ENCODE results near the gene WDR19. TPM values are rescaled to one million over a fixed set of nuclear protein-coding genes. Genes with fewer than 3 reads are reported as not detected.

The WDR19 gene
- total RNA-seq, 4 donors from 2014 or later: 23.1 to 57.6 (median 34.7) TPM

- Histone ChIP-seq H3K36me3 (peaks cover 0 to 65% of the 10 kb centered on the region in 2 donors), H3K4me3 (no peak overlapping the region)
- WGBS, 2 donors (ENCODE audit: low coverage in 1 of 2): 77 to 90% methylated on average over 3 to 4 of the region's 4 CpGs
Observed at GRCh38 chr4:39228377-39228776, 46.0 kb downstream of the WDR19 start.

DNA sequence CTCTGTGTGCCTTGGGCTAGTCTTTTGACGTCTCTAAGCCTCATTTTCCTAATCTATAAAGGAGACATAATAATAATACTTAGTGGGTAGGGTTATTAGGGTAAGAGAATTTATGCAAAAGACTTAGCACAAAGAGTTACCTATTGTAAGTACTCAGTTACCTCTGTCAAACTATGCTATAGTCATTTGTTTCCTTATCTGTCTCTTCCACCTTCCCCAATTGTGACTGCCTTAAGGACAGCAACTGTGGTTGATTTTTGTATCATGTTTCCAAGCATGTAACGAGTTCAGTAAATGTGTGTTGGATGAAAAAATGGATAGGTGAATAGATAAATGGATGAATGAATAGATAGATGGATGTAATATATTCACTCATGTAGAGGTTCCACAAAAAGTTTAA is 48.1 kb downstream of the WDR19 start:
- H3K27ac ChIP-seq: no peak overlapping the region
- peaks cover 0 to 73% of the 10 kb centered on the region in 2 donors for H3K36me3 ChIP-seq
- no peak for ATAC-seq
- no peak overlapping the region for H3K4me3 ChIP-seq
- WGBS, 2 donors (ENCODE audit: low coverage in 1 of 2): 81 to 83% methylated on average over 1 to 2 of the region's 2 CpGs
- H3K9me3 ChIP-seq: no peaks in the 10 kb centered on the region
- H3K4me1 ChIP-seq: no peaks in the 10 kb centered on the region
- H3K27me3 ChIP-seq: no peaks in the 10 kb centered on the region
- TF ChIP-seq POLR2A (IDR thresholded peaks at IDR 0.05) (no peak), EP300 (IDR thresholded peaks at IDR 0.05) (no peak), CTCF (IDR thresholded peaks at IDR 0.05) (no peak), POLR2AphosphoS5 (IDR thresholded peaks at IDR 0.05) (no peak)

More at GRCh38 chr4:39228377-39228776, 46.0 kb downstream of the WDR19 start:
- TF ChIP-seq POLR2A (IDR thresholded peaks at IDR 0.05) (no peak), POLR2AphosphoS5 (IDR thresholded peaks at IDR 0.05) (no peak), EP300 (IDR thresholded peaks at IDR 0.05) (no peak), CTCF (IDR thresholded peaks at IDR 0.05) (no peak)
- H3K4me1 ChIP-seq: no peaks in the 10 kb centered on the region
- H3K9me3 ChIP-seq: no peaks in the 10 kb centered on the region
- H3K27me3 ChIP-seq: no peaks in the 10 kb centered on the region
- no peak overlapping the region for H3K27ac ChIP-seq
- ATAC-seq: no peak

- H3K9me3 ChIP-seq: no peaks in the 10 kb centered on the region
- peaks cover 0 to 76% of the 10 kb centered on the region in 2 donors for H3K36me3 ChIP-seq
- 97 to 98% methylated on average over 3 of the region's 3 CpGs for WGBS, 2 donors (ENCODE audit: low coverage in 1 of 2)
- H3K27me3 ChIP-seq: no peaks in the 10 kb centered on the region
- H3K27ac ChIP-seq: no peak overlapping the region
- H3K4me3 ChIP-seq: no peak overlapping the region
- no peak for ATAC-seq
- H3K4me1 ChIP-seq: no peaks in the 10 kb centered on the region
- TF ChIP-seq POLR2A (IDR thresholded peaks at IDR 0.05) (no peak), POLR2AphosphoS5 (IDR thresholded peaks at IDR 0.05) (no peak), EP300 (IDR thresholded peaks at IDR 0.05) (no peak), CTCF (IDR thresholded peaks at IDR 0.05) (no peak)
Observed at GRCh38 chr4:39231660-39232059, 49.3 kb downstream of the WDR19 start.

DNA sequence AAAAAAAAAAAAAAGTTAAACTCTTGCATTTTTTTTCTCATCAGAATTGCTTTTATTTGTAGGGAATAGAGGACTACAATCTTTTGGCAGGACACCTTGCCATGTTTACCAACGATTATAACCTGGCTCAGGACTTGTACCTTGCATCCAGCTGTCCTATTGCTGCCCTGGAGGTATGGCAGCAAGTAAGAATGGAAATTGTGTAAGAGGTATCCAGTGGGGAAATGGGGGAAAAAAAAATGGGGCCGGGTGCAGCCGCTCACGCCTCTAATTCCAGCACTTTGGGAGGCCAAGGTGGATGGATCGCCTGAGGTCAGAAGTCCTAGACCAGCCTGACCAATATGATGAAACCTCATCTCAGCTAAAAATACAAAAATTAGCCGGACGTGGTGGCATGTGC is 49.8 kb downstream of the WDR19 start:
- no peak overlapping the region for H3K27ac ChIP-seq
- H3K4me1 ChIP-seq: no peaks in the 10 kb centered on the region
- TF ChIP-seq POLR2A (IDR thresholded peaks at IDR 0.05): no peak
- TF ChIP-seq EP300 (IDR thresholded peaks at IDR 0.05): no peak
- no peak for TF ChIP-seq CTCF (IDR thresholded peaks at IDR 0.05)
- no peak for TF ChIP-seq POLR2AphosphoS5 (IDR thresholded peaks at IDR 0.05)
- H3K36me3 ChIP-seq: peaks cover 0 to 80% of the 10 kb centered on the region in 2 donors
- WGBS, 2 donors (ENCODE audit: low coverage in 1 of 2): 82 to 89% methylated on average over 4 to 5 of the region's 7 CpGs
- H3K9me3 ChIP-seq: no peaks in the 10 kb centered on the region
- H3K27me3 ChIP-seq: no peaks in the 10 kb centered on the region
- H3K4me3 ChIP-seq: no peak overlapping the region
- ATAC-seq: no peak

DNA sequence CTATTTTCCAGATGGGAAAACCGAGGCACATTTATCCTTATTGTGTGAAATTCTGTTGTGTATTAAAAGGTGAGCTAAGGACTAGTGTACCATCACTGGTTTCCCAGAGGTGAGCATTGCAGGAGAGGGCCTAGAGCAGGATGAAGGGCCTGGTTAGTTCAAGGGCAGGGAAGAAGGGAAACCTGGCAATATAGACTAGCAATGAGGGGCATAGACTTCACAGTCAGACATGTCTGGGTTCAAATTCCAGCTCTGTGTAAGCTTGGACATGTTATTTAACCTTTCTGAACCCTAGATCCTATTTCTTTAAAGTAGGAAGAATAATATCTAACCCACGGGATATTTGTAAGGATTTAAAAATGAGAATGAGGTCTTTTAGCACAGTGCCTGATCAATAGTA is 50.8 kb downstream of the WDR19 start:
- no peak for ATAC-seq
- Histone ChIP-seq H3K27me3 (no peaks in the 10 kb centered on the region), H3K4me1 (no peaks in the 10 kb centered on the region), H3K36me3 (peaks cover 0 to 83% of the 10 kb centered on the region in 2 donors), H3K9me3 (no peaks in the 10 kb centered on the region), H3K27ac (no peak overlapping the region), H3K4me3 (no peak overlapping the region)
- 85 to 100% methylated on average over 1 to 2 of the region's 2 CpGs for WGBS, 2 donors (ENCODE audit: low coverage in 1 of 2)
- no peak for TF ChIP-seq CTCF (IDR thresholded peaks at IDR 0.05)
- TF ChIP-seq POLR2AphosphoS5 (IDR thresholded peaks at IDR 0.05): no peak
- no peak for TF ChIP-seq POLR2A (IDR thresholded peaks at IDR 0.05)
- no peak for TF ChIP-seq EP300 (IDR thresholded peaks at IDR 0.05)

Measured in gastroesophageal sphincter (tissue), 4 donors.